Neural cell (in vitro differentiated cells): ENCODE data around the gene OBSL1. TPM values are rescaled to one million over a fixed set of nuclear protein-coding genes. Genes with fewer than 3 reads are reported as not detected.

ENCODE experiments used
- H2AFZ ChIP-seq: fragments of 200-600, 300-800 bp; sonication (generic), shearing (Covaris generic); 2 replicates; pipeline ENCODE4 v1.6.0; 2014; ENCODE audit warnings: low read depth, mild to moderate bottlenecking, antibody characterized with exemption, low read length, moderate library complexity
- H3F3A ChIP-seq: fragments of 200-600 bp; shearing (Covaris generic); 2 replicates; pipeline ENCODE4 v1.6.1; 2016; ENCODE audit warnings: mild to moderate bottlenecking, moderate library complexity, mixed read lengths, antibody characterized with exemption, low read length; ENCODE audit not compliant: insufficient read depth, poor library complexity, severe bottlenecking
- H3K27ac ChIP-seq: fragments of 200-600, 300-800 bp; sonication (generic), shearing (Covaris generic); 2 replicates; pipeline ENCODE4 v1.5.1; 2014; ENCODE audit warnings: mild to moderate bottlenecking, low read length, moderate library complexity
- H3K27me3 ChIP-seq: fragments of 300-800, 200-600 bp; sonication (generic), shearing (Covaris generic); 2 replicates; pipeline ENCODE4 v1.6.0; 2014; ENCODE audit warnings: mild to moderate bottlenecking, low read depth, low read length, moderate library complexity; ENCODE audit not compliant: insufficient read depth
- H3K36me3 ChIP-seq: fragments of 300-800, 200-600 bp; sonication (generic), shearing (Covaris generic); 2 replicates; pipeline ENCODE4 v1.5.1; 2014; ENCODE audit warnings: mild to moderate bottlenecking, antibody characterized with exemption, low read length, moderate library complexity; ENCODE audit not compliant: insufficient read depth
- H3K4me2 ChIP-seq: fragments of 300-800, 200-600 bp; sonication (generic), shearing (Covaris generic); 2 replicates; pipeline ENCODE4 v1.6.0; 2014; ENCODE audit warnings: mild to moderate bottlenecking, low read length
- H3K4me3 ChIP-seq: fragments of 300-800, 200-600 bp; sonication (generic), shearing (Covaris generic); 2 replicates; pipeline ENCODE4 v1.5.1; 2014; ENCODE audit warnings: mild to moderate bottlenecking, low read length, moderate library complexity
- H3K79me2 ChIP-seq: fragments of 200-600 bp; shearing (Covaris generic); replicated peaks from 2 replicates; pipeline ENCODE4 v1.6.0; 2014; ENCODE audit warnings: mild to moderate bottlenecking, low read length, moderate library complexity; ENCODE audit not compliant: insufficient read depth
- H3K9ac ChIP-seq: fragments of 300-800, 200-600 bp; sonication (generic), shearing (Covaris generic); 2 replicates; pipeline ENCODE4 v1.6.1; 2016; ENCODE audit warnings: mild to moderate bottlenecking, low read length, mixed read lengths
- H3K9me2 ChIP-seq: fragments of 200-600 bp; shearing (Covaris generic); 2 replicates; pipeline ENCODE4 v1.6.1; 2016; ENCODE audit warnings: mild to moderate bottlenecking, low read length, mixed read lengths; ENCODE audit not compliant: insufficient read depth
- H3K9me3 ChIP-seq: fragments of 200-600, 300-800 bp; sonication (generic), shearing (Covaris generic); 2 replicates; pipeline ENCODE4 v1.6.1; 2016; ENCODE audit warnings: mild to moderate bottlenecking, mixed run types, low read length, moderate library complexity, mixed read lengths
- H4K20me1 ChIP-seq: fragments of 200-600 bp; shearing (Covaris generic); 2 replicates; pipeline ENCODE4 v1.6.1; 2016; ENCODE audit warnings: mild to moderate bottlenecking, mixed run types; ENCODE audit not compliant: insufficient read depth
- CTCF ChIP-seq: fragments of 450-650 bp; IDR thresholded peaks from 2 replicates; pipeline ENCODE4 v1.5.1; 2014; ENCODE audit warnings: antibody characterized with exemption, mild to moderate bottlenecking, moderate library complexity; ENCODE audit not compliant: poor library complexity, severe bottlenecking
- EP300 ChIP-seq: fragments of 450-650 bp; conservative IDR thresholded peaks from 2 replicates; pipeline ENCODE4 v1.6.1; 2014; ENCODE audit warnings: antibody characterized with exemption, mild to moderate bottlenecking, moderate library complexity; ENCODE audit not compliant: poor library complexity, severe bottlenecking
- EZH2 ChIP-seq: fragments of 200-600, 300-800 bp; shearing (Covaris generic), sonication (generic); IDR thresholded peaks from 2 replicates; pipeline ENCODE4 v1.6.1; 2014; ENCODE audit warnings: antibody characterized with exemption, low read length, borderline replicate concordance, mild to moderate bottlenecking; ENCODE audit not compliant: insufficient read depth, poor library complexity, severe bottlenecking
- MXI1 ChIP-seq: fragments of 450-650 bp; conservative IDR thresholded peaks from 2 replicates; pipeline ENCODE4 v1.6.1; 2014; ENCODE audit warnings: antibody characterized with exemption, mild to moderate bottlenecking; ENCODE audit not compliant: poor library complexity, severe bottlenecking
- POLR2AphosphoS5 ChIP-seq: IDR thresholded peaks from 2 replicates; pipeline ENCODE4 v1.6.1; 2012
- RAD21 ChIP-seq: fragments of 450-650 bp; conservative IDR thresholded peaks from 2 replicates; pipeline ENCODE4 v1.6.1; 2014; ENCODE audit warnings: antibody characterized with exemption, mild to moderate bottlenecking, moderate library complexity
- REST ChIP-seq: IDR thresholded peaks from 2 replicates; pipeline ENCODE4 v1.6.1; 2012; ENCODE audit warnings: borderline replicate concordance
- SMC3 ChIP-seq: fragments of 450-650 bp; conservative IDR thresholded peaks from 2 replicates; pipeline ENCODE4 v1.6.1; 2014; ENCODE audit warnings: antibody characterized with exemption, mild to moderate bottlenecking, moderate library complexity; ENCODE audit not compliant: poor library complexity
- TAF1 ChIP-seq: IDR thresholded peaks from 2 replicates; pipeline ENCODE4 v1.6.1; 2012; ENCODE audit warnings: low read depth
- polyA plus RNA-seq: library from polyadenylated mRNA; depleted of rRNA; stranded (reverse); fragments of >200 nt; gene quantifications from 2 replicates; pipeline ENCODE4 v1.2.3, GENCODE V29; 2014

Gene OBSL1
- polyA plus RNA-seq, 1 donor from 2014 or later: 59.7 TPM

GRCh38 chr2:219508444-219508734, 63.0 kb downstream of the OBSL1 start:
- Histone ChIP-seq H3K36me3 (no peaks in the 10 kb centered on the region), H3K9me2 (no peaks in the 10 kb centered on the region), H3K4me3 (no peak overlapping the region), H3K27me3 (no peaks in the 10 kb centered on the region), H2AFZ (no peak overlapping the region), H3K27ac (no peak overlapping the region), H3F3A (no peaks in the 10 kb centered on the region), H3K9me3 (no peaks in the 10 kb centered on the region), H4K20me1 (no peaks in the 10 kb centered on the region), H3K79me2 (no peaks in the 10 kb centered on the region), H3K9ac (no peak overlapping the region), H3K4me2 (no peak overlapping the region)
- TF ChIP-seq POLR2AphosphoS5: no peak
- TF ChIP-seq EP300: no peak
- TF ChIP-seq SMC3: no peak
- no peak for TF ChIP-seq CTCF
- TF ChIP-seq RAD21: no peak
- no peak for TF ChIP-seq MXI1
- TF ChIP-seq EZH2: no peak
- TF ChIP-seq TAF1: no peak
- TF ChIP-seq REST: no peak

- Histone ChIP-seq H3K27ac (no peak overlapping the region), H3K4me2 (no peak overlapping the region), H3K4me3 (no peak overlapping the region)
Observed at GRCh38 chr2:219507581-219508443, 63.5 kb downstream of the OBSL1 start.

More at GRCh38 chr2:219507581-219508443, 63.5 kb downstream of the OBSL1 start:
- Histone ChIP-seq H3K36me3 (no peaks in the 10 kb centered on the region), H3F3A (no peaks in the 10 kb centered on the region), H4K20me1 (no peaks in the 10 kb centered on the region), H3K9ac (no peak overlapping the region), H2AFZ (no peak overlapping the region), H3K79me2 (no peaks in the 10 kb centered on the region), H3K9me3 (no peaks in the 10 kb centered on the region), H3K27me3 (no peaks in the 10 kb centered on the region), H3K9me2 (no peaks in the 10 kb centered on the region)
- TF ChIP-seq POLR2AphosphoS5: no peak
- no peak for TF ChIP-seq RAD21
- TF ChIP-seq MXI1: no peak
- TF ChIP-seq TAF1: no peak
- no peak for TF ChIP-seq EZH2
- no peak for TF ChIP-seq CTCF
- no peak for TF ChIP-seq SMC3
- TF ChIP-seq EP300: no peak
- no peak for TF ChIP-seq REST
